Breast epithelium (tissue), 4 donors: Measurements from ENCODE around the gene CDH4. TPM values are rescaled to one million over a fixed set of nuclear protein-coding genes. Genes with fewer than 3 reads are reported as not detected.

Experiments used
- DNase-seq, 2 donors: peaks; one replicate each; pipeline ENCODE4 v3.0.0-alpha.2; 2019; ENCODE audit warnings: low spot score in 2 of 2
- H3K27ac ChIP-seq, 2 donors: fragments of 200-600 bp; sonication (generic) in 1 of 2; one replicate each; pipeline ENCODE4 v1.5.1; 2016 to 2019; ENCODE audit warnings: mild to moderate bottlenecking in 1 of 2
- H3K27me3 ChIP-seq, 2 donors: fragments of 200-600 bp; sonication (generic) in 1 of 2; one replicate each; pipeline versions ENCODE4 v1.5.1 to v1.6.0; 2017 to 2019; ENCODE audit warnings: control low read depth in 1 of 2, mild to moderate bottlenecking in 1 of 2
- H3K36me3 ChIP-seq: fragments of 200-600 bp; one replicate; pipeline ENCODE4 v1.5.1; 2019
- H3K4me1 ChIP-seq, 2 donors: fragments of 200-600 bp; sonication (generic); one replicate each; pipeline ENCODE4 v1.5.1; 2016 to 2019; ENCODE audit warnings: control low read depth in 1 of 2
- H3K4me3 ChIP-seq, 3 donors: fragments of 200-600 bp; sonication (generic); 1 replicate in 2 of 3; 2 replicates in 1 of 3; pipeline ENCODE4 v1.5.1; 2016 to 2019; ENCODE audit warnings: mild to moderate bottlenecking in 3 of 3, moderate library complexity in 2 of 3
- H3K9me3 ChIP-seq, 2 donors: fragments of 200-600 bp; sonication (generic) in 1 of 2; one replicate each; pipeline ENCODE4 v1.5.1; 2016 to 2019; ENCODE audit warnings: control low read depth in 1 of 2
- CTCF ChIP-seq, 3 donors: fragments of 450-650 bp; IDR thresholded peaks; one replicate each; pipeline ENCODE4 v1.5.1; 2016 to 2017; ENCODE audit warnings: antibody characterized with exemption in 3 of 3, mild to moderate bottlenecking in 3 of 3, moderate library complexity in 3 of 3
- POLR2A ChIP-seq: fragments of 450-650 bp; IDR thresholded peaks from one replicate; pipeline ENCODE4 v1.6.1; 2016; ENCODE audit warnings: antibody characterized with exemption, mild to moderate bottlenecking, moderate library complexity
- POLR2AphosphoS5 ChIP-seq, 3 donors: sonication (generic); formaldehyde crosslinking; IDR thresholded peaks; one replicate each; pipeline ENCODE4 v1.6.1; 2017; ENCODE audit warnings: antibody characterized with exemption in 3 of 3
- intact Hi-C: fragments of 100-400 bp; cut with DNase I; formaldehyde crosslinking; loops from one replicate; pipeline ENCODE4 v1.15.1; 2023; ENCODE audit warnings: low total_unique reads
- total RNA-seq, 3 donors: library from RNA; depleted of rRNA; stranded (reverse); fragments of >200 nt; gene quantifications; one replicate each; pipeline ENCODE4 v1.1.0, GENCODE V29; 2016

The CDH4 gene
- total RNA-seq, 3 donors from 2014 or later: under 0.01 TPM; not detected in 2

GRCh38 chr20:61814244-61814643 lies 562.2 kb downstream of the CDH4 start:
- Histone ChIP-seq H3K4me1 (no peaks in the 10 kb centered on the region), H3K4me3 (no peak overlapping the region), H3K27ac (no peak overlapping the region), H3K27me3 (peaks cover 0 to 15% of the 10 kb centered on the region in 2 donors), H3K36me3 (no peaks in the 10 kb centered on the region), H3K9me3 (no peaks in the 10 kb centered on the region)
- no peak for DNase-seq
- intact Hi-C loops: no loop called here
- TF ChIP-seq POLR2AphosphoS5 (IDR thresholded peaks at IDR 0.05) (no peak), CTCF (IDR thresholded peaks at IDR 0.05) (no peak), POLR2A (no peak)

GRCh38 chr20:61814726-61815125 lies 562.7 kb downstream of the CDH4 start:
- no peaks in the 10 kb centered on the region for H3K9me3 ChIP-seq
- no peaks in the 10 kb centered on the region for H3K36me3 ChIP-seq
- peaks cover 0 to 15% of the 10 kb centered on the region in 2 donors for H3K27me3 ChIP-seq
- TF ChIP-seq POLR2AphosphoS5 (IDR thresholded peaks at IDR 0.05): no peak
- TF ChIP-seq CTCF (IDR thresholded peaks at IDR 0.05): no peak
- TF ChIP-seq POLR2A: no peak
- H3K27ac ChIP-seq: no peak overlapping the region
- no peaks in the 10 kb centered on the region for H3K4me1 ChIP-seq
- intact Hi-C loops: no loop called here
- no peak for DNase-seq
- no peak overlapping the region for H3K4me3 ChIP-seq

- intact Hi-C loops: no loop called here
- H3K27me3 ChIP-seq: peaks cover 0 to 15% of the 10 kb centered on the region in 2 donors
- no peak overlapping the region for H3K27ac ChIP-seq
- H3K4me1 ChIP-seq: no peaks in the 10 kb centered on the region
- no peaks in the 10 kb centered on the region for H3K36me3 ChIP-seq
- no peak overlapping the region for H3K4me3 ChIP-seq
- DNase-seq: no peak
- no peaks in the 10 kb centered on the region for H3K9me3 ChIP-seq
- TF ChIP-seq CTCF (IDR thresholded peaks at IDR 0.05): no peak
- no peak for TF ChIP-seq POLR2A
- TF ChIP-seq POLR2AphosphoS5 (IDR thresholded peaks at IDR 0.05): no peak
These were observed 563.1 kb downstream of the CDH4 start for GRCh38 chr20:61815176-61815575.

- no peak for DNase-seq
- TF ChIP-seq CTCF (IDR thresholded peaks at IDR 0.05) (no peak), POLR2AphosphoS5 (IDR thresholded peaks at IDR 0.05) (no peak), POLR2A (no peak)
These were observed 563.6 kb downstream of the CDH4 start for GRCh38 chr20:61815678-61816077.

GRCh38 chr20:61816606-61817460 lies 564.8 kb downstream of the CDH4 start:
- Histone ChIP-seq H3K27ac (no peak overlapping the region), H3K27me3 (peaks cover 0 to 17% of the 10 kb centered on the region in 2 donors), H3K4me1 (no peaks in the 10 kb centered on the region), H3K9me3 (no peaks in the 10 kb centered on the region), H3K36me3 (no peaks in the 10 kb centered on the region), H3K4me3 (no peak overlapping the region)
- no peak for DNase-seq
- intact Hi-C loops: no loop called here
- TF ChIP-seq POLR2A (no peak), CTCF (IDR thresholded peaks at IDR 0.05) (no peak), POLR2AphosphoS5 (IDR thresholded peaks at IDR 0.05) (no peak)

More at GRCh38 chr20:61815678-61816077, 563.6 kb downstream of the CDH4 start:
- Histone ChIP-seq H3K4me1 (no peaks in the 10 kb centered on the region), H3K36me3 (no peaks in the 10 kb centered on the region), H3K9me3 (no peaks in the 10 kb centered on the region), H3K4me3 (no peak overlapping the region), H3K27me3 (peaks cover 0 to 16% of the 10 kb centered on the region in 2 donors), H3K27ac (no peak overlapping the region)
- intact Hi-C loops: no loop called here
